GM21381 (cell line): ENCODE data around the gene FNBP1.

ENCODE experiments used
- ATAC-seq: cut with Tn5 transposase; IDR thresholded peaks from one replicate; pipeline ENCODE4 v1.9.1; 2021; ENCODE audit warnings: mild to moderate bottlenecking, moderate library complexity; ENCODE audit not compliant: unreplicated experiment

FNBP1 gene

GRCh38 chr9:129880654-129881546 lies 162.1 kb downstream of the FNBP1 start:
- ATAC-seq: no peak

GRCh38 chr9:129879991-129880653 lies 162.9 kb downstream of the FNBP1 start:
- ATAC-seq: no peak

GRCh38 chr9:129879103-129879699 lies 163.8 kb downstream of the FNBP1 start:
- ATAC-seq: no peak

GRCh38 chr9:129878291-129878690 lies 164.7 kb downstream of the FNBP1 start:
- no peak for ATAC-seq

GRCh38 chr9:129876815-129877214 lies 166.2 kb downstream of the FNBP1 start:
- ATAC-seq: no peak

DNA sequence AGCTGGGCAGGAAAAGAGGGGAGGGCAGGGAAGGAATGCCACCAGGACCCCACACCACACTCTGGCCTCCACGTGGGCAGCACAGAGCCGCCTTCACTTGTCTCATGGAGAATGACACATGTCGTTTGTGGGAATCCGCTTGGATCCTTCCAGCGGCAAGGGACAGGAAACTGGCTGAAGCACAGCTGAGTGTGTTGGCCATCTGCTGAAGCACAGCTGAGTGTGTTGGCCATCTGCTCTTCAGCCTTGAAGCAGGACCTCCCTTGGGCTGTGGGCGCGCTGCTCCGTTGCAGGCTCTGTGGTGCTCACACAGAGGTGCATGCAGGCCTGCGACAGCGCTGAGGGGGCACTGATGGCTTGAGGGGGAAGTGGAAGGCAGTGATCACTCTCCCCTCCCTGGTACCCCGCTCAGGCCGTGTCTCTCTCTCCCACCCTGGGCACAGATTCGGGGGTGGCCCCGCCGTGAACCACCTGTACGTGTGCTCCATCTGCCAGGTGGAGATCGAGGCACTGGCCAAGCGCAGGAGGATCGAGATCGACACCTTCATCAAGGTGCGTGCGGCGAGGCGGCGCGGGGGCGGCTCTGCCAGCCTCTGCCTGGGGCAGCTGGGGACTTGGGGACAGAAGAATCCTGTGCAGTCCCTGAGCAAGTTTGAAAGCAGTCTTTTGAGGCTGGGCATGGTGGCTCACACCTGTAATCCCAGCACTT lies 167.1 kb downstream of the FNBP1 start:
- no peak for ATAC-seq

DNA sequence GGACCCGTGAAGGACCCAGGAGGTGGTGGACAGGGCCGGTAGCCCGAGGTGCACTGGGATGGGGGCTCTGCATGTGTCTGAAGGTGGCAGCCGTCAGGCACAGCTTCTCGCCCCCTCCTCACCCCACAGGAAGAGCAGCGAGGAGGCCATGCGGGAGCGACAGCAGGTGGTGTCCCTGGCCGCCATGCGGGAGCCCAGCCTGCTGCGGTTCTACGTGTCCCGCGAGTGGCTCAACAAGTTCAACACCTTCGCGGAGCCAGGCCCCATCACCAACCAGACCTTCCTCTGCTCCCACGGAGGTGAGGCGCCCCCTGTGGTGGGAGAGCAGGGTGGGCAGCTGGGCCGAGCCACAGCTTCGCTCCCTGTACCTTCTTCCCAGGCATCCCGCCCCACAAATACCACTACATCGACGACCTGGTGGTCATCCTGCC lies 167.8 kb downstream of the FNBP1 start:
- no peak for ATAC-seq

DNA sequence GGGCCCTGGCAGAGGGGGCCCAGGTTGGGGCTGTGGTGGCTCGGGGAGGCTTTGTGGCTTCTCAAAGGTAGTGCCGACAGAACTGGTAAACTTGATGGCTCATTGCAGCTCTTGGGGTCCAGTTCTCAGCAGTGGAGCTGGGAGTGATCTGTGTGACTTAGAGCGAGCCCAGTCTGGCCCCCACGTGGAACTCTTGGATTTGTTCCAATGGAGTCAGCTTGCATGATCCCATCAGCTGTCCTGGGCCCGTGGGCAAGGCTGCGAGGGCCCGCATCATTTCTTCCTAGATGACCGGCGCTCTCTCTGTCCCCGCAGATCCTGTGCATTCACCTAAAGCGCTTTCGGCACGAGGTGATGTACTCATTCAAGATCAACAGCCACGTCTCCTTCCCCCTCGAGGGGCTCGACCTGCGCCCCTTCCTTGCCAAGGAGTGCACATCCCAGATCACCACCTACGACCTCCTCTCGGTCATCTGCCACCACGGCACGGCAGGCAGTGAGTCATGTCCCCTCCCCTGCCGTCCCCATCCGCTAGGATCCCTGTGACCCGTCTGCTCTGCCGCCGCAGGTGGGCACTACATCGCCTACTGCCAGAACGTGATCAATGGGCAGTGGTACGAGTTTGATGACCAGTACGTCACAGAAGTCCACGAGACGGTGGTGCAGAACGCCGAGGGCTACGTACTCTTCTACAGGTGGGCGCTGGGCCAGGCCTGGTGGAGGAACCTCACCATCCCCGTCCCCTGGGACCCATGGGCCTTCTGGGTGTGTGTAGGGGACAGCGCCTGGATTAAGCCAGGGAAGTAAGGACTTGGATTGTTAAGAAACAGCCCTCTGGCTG lies 168.5 kb downstream of the FNBP1 start:
- no peak for ATAC-seq

GRCh38 chr9:129873563-129874190 lies 169.3 kb downstream of the FNBP1 start:
- ATAC-seq: no peak

DNA sequence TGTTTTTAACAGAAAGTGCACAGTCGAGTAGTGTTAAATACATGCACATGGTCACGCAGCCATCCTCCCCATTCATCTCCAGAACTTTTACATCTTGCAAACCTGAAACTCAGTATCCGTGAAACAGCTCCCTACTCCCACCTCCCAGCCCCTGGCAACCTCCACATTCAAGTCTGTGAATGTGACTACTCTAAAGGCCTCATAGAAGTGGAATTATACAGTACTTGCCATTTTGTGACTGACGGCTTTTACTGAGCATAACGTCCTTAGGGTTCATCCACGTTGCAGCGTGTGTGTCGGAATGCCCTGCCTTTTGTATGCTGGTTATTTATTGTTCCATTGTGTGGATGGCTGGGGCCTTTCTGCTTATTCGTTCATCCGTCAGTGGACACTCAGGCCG lies 171.9 kb downstream of the FNBP1 start:
- no peak for ATAC-seq

- no peak for ATAC-seq
These were observed 173.1 kb downstream of the FNBP1 start for GRCh38 chr9:129869585-129870501.

GRCh38 chr9:129868872-129869486 lies 174.0 kb downstream of the FNBP1 start:
- ATAC-seq: no peak

DNA sequence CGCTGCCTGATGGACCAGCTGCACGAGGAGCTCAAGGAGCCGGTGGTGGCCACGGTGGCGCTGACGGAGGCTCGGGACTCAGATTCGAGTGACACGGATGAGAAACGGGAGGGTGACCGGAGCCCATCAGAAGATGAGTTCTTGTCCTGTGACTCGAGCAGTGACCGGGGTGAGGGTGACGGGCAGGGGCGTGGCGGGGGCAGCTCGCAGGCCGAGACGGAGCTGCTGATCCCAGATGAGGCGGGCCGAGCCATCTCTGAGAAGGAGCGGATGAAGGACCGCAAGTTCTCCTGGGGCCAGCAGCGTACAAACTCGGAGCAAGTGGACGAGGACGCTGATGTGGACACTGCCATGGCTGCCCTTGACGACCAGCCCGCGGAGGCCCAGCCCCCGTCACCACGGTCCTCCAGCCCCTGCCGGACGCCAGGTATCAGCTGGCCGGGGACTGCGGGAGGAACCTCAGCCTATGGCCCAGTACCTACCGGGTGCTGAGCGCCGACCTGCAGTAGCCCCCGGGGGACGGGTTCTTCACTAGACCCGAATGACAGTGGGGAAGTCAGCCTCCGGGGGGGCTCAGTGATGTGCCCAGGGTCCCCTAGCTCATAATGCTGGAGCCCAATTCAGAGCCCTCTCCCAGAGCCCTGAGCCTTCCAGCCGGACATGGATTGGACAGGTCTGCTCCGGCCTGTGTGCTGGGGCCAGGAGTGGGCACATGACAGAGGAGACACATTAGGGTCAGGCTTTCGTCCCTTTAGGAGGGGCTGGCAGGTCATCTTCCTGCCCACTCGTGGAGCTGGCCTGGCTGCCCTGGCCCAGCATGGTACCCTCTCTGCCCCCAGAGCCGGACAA lies 174.7 kb downstream of the FNBP1 start:
- ATAC-seq: no peak

DNA sequence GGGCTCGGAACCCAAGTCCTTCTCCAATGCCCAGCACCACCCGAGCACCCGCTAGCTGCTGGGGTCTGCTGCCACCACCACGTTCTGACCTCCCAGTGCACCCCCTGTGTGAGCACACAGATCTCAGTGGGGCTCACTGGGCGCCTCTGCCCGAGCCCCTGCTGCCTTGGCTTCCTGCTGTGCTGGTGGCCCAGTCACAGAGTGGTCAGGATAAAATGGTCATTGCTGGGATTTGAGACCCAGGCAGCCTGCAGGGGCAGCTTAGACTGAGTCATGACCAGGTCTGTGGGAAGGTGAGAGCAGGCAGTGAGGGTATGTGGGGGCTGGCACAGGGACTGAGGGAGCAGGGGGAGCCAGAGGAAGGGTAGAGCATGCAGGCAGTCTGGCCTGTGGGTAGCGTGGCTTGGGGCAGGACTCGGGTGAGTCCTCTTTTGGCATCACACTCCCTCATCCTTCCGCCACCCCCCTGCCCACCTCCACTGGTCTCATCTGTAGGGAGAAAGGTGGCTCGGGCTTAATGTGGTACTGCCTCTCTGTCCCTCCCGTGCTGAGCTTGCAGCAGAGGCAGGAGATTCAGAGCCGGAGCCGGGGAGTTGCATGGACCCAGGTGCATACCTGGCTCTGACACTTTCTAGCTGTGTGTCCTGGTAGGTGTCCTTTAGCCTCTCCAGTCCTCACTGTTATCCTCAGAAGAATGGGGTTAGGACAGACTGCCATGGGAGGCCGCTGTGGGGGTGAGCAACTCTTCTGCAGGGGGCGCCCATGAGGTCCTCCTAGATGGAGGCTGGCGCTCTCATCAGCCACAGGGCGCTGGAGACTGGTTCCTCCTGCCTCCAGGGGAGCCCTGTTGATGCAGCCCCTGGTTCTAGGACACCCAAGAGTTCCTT lies 175.6 kb downstream of the FNBP1 start:
- no peak for ATAC-seq

- ATAC-seq: no peak
These were observed 176.4 kb downstream of the FNBP1 start for GRCh38 chr9:129866394-129867135.
